Cardiac muscle cell (in vitro differentiated cells and primary cell): Measurements from ENCODE around the gene UBE2G1. TPM values are rescaled to one million over a fixed set of nuclear protein-coding genes. Genes with fewer than 3 reads are reported as not detected.
A peak's percentile ranks its signal among the peaks of the same experiment; 100 is the strongest.

Experiments used
- DNase-seq, 2 donors: peaks; one replicate each; pipeline versions ENCODE4 v3.0.0 to v3.0.0-alpha.2; 2010 to 2017; ENCODE audit warnings: low read depth in 1 of 2, low spot score in 1 of 2
- H3K27ac ChIP-seq: fragments of 200-600 bp; sonication (generic); 2 replicates; pipeline ENCODE4 v1.5.1; 2016
- H3K27me3 ChIP-seq: fragments of 200-600 bp; sonication (generic); 2 replicates; pipeline ENCODE4 v1.6.0; 2016; ENCODE audit warnings: control low read depth
- H3K36me3 ChIP-seq: fragments of 200-600 bp; sonication (generic); 2 replicates; pipeline ENCODE4 v1.5.1; 2016; ENCODE audit warnings: control low read depth
- H3K4me1 ChIP-seq: fragments of 200-600 bp; sonication (generic); 2 replicates; pipeline ENCODE4 v1.8.1; 2017; ENCODE audit warnings: low read depth, mild to moderate bottlenecking, mixed run types
- H3K4me3 ChIP-seq: fragments of 200-600 bp; sonication (generic); 2 replicates; pipeline ENCODE4 v1.5.1; 2016; ENCODE audit warnings: mild to moderate bottlenecking
- H3K9me3 ChIP-seq: fragments of 200-600 bp; sonication (generic); 2 replicates; pipeline ENCODE4 v1.5.1; 2017; ENCODE audit warnings: low read depth, mild to moderate bottlenecking, control low read depth
- CTCF ChIP-seq: IDR thresholded peaks from 2 replicates; pipeline ENCODE4 v1.5.1; 2012; ENCODE audit warnings: low read depth, mild to moderate bottlenecking, low read length
- polyA plus RNA-seq: library from polyadenylated mRNA; unstranded; fragments of >200 nt; fragmentation: Nextera tagmentation; extraction: Ambion mirVana; gene quantifications from 2 replicates; pipeline ENCODE4 v1.2.1, GENCODE V29; 2016
- total RNA-seq: library from RNA; depleted of rRNA; stranded (reverse); fragments of >200 nt; gene quantifications from 2 replicates; pipeline ENCODE4 v1.2.3, GENCODE V29; 2016

UBE2G1 gene
- total and polyA plus RNA-seq, 2 experiments from 2014 or later: 99.0 to 107 TPM

- no peaks in the 10 kb centered on the region for H3K9me3 ChIP-seq
- no peak for DNase-seq
- no peak for TF ChIP-seq CTCF
- peaks cover 53% of the 10 kb centered on the region for H3K4me1 ChIP-seq
- no peaks in the 10 kb centered on the region for H3K36me3 ChIP-seq
- no peak overlapping the region for H3K4me3 ChIP-seq
- H3K27me3 ChIP-seq: no peaks in the 10 kb centered on the region
- H3K27ac ChIP-seq: peak overlapping the region; percentile 85
These were observed 47.9 kb downstream of the UBE2G1 start for GRCh38 chr17:4318596-4318995.

GRCh38 chr17:4318186-4318585 lies 48.3 kb downstream of the UBE2G1 start:
- H3K4me1 ChIP-seq: peaks cover 57% of the 10 kb centered on the region
- H3K27me3 ChIP-seq: no peaks in the 10 kb centered on the region
- TF ChIP-seq CTCF: no peak
- no peaks in the 10 kb centered on the region for H3K36me3 ChIP-seq
- H3K9me3 ChIP-seq: no peaks in the 10 kb centered on the region
- no peak overlapping the region for H3K4me3 ChIP-seq
- peak overlapping the region; percentile 85 for H3K27ac ChIP-seq
- no peak for DNase-seq

- H3K4me1 ChIP-seq: peaks cover 59% of the 10 kb centered on the region
- no peak for DNase-seq
- no peak for TF ChIP-seq CTCF
- peak overlapping the region; percentile 85 for H3K27ac ChIP-seq
- no peaks in the 10 kb centered on the region for H3K9me3 ChIP-seq
- no peaks in the 10 kb centered on the region for H3K27me3 ChIP-seq
- no peak overlapping the region for H3K4me3 ChIP-seq
- H3K36me3 ChIP-seq: no peaks in the 10 kb centered on the region
These were observed 48.9 kb downstream of the UBE2G1 start for GRCh38 chr17:4317610-4318009.

- no peak for DNase-seq
- TF ChIP-seq CTCF: no peak
- Histone ChIP-seq H3K27ac (peak overlapping the region; percentile 93), H3K36me3 (no peaks in the 10 kb centered on the region), H3K4me3 (no peak overlapping the region), H3K4me1 (peaks cover 56% of the 10 kb centered on the region), H3K9me3 (no peaks in the 10 kb centered on the region), H3K27me3 (no peaks in the 10 kb centered on the region)
These were observed 49.8 kb downstream of the UBE2G1 start for GRCh38 chr17:4316648-4317047.

GRCh38 chr17:4314618-4315017 lies 51.9 kb downstream of the UBE2G1 start:
- Histone ChIP-seq H3K4me3 (no peak overlapping the region), H3K27me3 (no peaks in the 10 kb centered on the region), H3K36me3 (no peaks in the 10 kb centered on the region), H3K27ac (peak overlapping the region; percentile 71), H3K4me1 (peaks cover 66% of the 10 kb centered on the region), H3K9me3 (no peaks in the 10 kb centered on the region)
- no peak for TF ChIP-seq CTCF
- DNase-seq: no peak

GRCh38 chr17:4314179-4314578 lies 52.3 kb downstream of the UBE2G1 start:
- no peak for TF ChIP-seq CTCF
- H3K4me3 ChIP-seq: no peak overlapping the region
- H3K36me3 ChIP-seq: no peaks in the 10 kb centered on the region
- no peaks in the 10 kb centered on the region for H3K27me3 ChIP-seq
- peaks cover 67% of the 10 kb centered on the region for H3K4me1 ChIP-seq
- no peak for DNase-seq
- peak overlapping the region; percentile 71 for H3K27ac ChIP-seq
- no peaks in the 10 kb centered on the region for H3K9me3 ChIP-seq
